IPS DF 4.7 (cell line): ENCODE results near the gene MT1F.

Source experiments
- DNase-seq: peaks from one replicate; pipeline ENCODE4 v3.0.0-alpha.2; 2013; ENCODE audit warnings: low spot score; ENCODE audit errors: extremely low read depth

MT1F gene

GRCh38 chr16:56625943-56626654 is 31.7 kb upstream of the MT1F start:
- no peak for DNase-seq

DNA sequence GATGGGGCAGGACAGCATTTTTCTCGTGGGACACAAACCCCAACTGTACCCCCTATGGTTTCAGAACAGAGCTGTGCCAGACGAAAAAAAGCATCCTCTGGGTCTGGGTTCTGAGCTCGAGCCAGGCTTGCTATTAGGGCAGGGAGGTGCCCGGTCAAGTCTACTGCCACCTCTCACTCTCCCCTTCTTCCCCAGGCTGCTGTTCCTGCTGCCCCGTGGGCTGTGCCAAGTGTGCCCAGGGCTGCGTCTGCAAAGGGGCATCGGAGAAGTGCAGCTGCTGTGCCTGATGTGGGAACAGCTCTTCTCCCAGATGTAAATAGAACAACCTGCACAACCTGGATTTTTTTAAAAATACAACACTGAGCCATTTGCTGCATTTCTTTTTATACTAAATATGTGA is 31.1 kb upstream of the MT1F start:
- no peak for DNase-seq

- DNase-seq: no peak
These were observed 29.0 kb upstream of the MT1F start for GRCh38 chr16:56628486-56629350.

- DNase-seq: no peak
These were observed 28.2 kb upstream of the MT1F start for GRCh38 chr16:56629531-56629930.

DNA sequence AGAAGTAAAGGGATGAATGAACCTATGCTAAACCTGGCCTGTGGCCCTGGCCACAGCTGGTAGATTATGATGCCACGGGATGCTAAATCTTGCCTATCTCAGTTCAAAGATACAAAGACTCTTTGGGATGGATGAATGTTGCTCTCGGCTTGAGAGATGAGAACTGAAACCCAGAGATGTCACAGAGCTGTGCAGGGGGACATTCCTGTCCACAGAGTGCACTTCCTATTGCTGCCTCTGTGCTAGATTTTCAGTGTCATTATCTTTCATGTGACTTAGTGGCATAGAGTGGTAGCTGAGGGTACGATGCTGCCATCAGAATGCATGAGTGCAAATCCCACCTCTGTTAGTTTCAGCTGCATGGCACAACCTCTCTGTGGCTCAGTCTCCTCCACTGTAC is 27.6 kb upstream of the MT1F start:
- DNase-seq: no peak

DNA sequence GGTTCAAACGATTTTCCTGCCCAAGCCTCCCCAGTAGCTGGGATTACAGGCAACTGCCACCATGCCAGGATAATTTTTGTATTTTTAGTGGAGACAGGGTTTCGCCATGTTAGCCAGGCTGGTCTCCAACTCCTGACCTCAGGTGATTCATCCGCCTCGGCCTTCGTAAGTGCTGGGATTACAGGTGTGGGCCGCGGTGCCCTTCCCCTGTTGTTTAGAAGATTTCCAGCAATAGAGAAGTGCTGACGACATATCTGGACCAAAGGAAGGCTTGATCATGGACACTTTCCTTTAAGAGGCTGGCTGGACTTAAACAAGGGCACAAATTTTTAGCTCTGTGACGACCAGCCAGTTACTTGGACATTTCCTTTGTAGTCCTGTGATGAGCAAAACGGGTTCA is 26.6 kb upstream of the MT1F start:
- no peak for DNase-seq

DNA sequence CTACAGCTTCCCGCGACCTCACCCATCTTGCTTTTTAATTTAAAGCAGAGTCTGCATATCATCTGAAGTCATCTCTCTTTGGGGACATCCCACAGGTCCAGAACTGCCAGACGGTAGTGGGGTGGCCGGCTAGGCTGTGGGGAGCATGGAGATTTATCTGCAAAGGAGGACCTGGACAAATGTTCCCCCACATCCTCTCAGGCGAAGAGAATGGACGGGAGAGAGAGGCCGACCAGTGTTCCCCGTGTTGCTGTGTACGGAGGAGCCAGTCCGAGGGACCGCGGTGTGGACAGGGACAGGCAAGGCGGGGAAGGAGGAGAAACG is 26.0 kb upstream of the MT1F start:
- no peak for DNase-seq

GRCh38 chr16:56632156-56632847 is 25.5 kb upstream of the MT1F start, which contains the start of gene MT1M:
MT1M (plus strand) TSS chr16:56632659; CDS start chr16:56632732, 73 bp downstream.
- DNase-seq: no peak

GRCh38 chr16:56632848-56633365 is 24.9 kb upstream of the MT1F start:
- DNase-seq: no peak

- DNase-seq: no peak
These were observed 24.2 kb upstream of the MT1F start for GRCh38 chr16:56633535-56633934.

- DNase-seq: no peak
These were observed 22.9 kb upstream of the MT1F start for GRCh38 chr16:56634715-56635440.

DNA sequence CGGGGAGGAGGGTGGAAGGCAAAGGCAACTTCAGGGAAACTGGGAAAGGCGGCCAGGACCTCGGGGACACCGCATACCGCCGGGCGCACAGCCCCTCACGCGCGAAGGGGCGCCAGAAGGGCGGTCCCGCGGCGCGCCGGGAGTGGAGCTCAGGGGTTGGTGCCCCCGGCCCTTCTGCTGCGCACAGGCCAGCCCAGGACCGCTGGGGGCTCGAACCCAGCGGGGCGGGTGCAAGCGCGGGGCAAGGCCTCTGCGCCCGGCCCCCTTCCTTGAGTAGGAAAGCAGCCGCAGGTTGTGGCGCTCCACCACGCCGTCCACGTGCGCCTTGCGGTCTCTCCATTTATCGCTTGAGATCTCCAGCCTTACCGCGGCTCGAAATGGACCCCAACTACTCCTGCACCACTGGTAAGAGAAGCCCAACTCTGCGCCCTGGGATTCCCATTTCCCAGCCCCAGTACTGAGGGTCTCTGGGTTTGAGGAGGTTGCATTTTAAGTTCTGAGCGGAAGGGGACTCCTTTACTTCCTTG is 22.3 kb upstream of the MT1F start:
- no peak for DNase-seq

DNA sequence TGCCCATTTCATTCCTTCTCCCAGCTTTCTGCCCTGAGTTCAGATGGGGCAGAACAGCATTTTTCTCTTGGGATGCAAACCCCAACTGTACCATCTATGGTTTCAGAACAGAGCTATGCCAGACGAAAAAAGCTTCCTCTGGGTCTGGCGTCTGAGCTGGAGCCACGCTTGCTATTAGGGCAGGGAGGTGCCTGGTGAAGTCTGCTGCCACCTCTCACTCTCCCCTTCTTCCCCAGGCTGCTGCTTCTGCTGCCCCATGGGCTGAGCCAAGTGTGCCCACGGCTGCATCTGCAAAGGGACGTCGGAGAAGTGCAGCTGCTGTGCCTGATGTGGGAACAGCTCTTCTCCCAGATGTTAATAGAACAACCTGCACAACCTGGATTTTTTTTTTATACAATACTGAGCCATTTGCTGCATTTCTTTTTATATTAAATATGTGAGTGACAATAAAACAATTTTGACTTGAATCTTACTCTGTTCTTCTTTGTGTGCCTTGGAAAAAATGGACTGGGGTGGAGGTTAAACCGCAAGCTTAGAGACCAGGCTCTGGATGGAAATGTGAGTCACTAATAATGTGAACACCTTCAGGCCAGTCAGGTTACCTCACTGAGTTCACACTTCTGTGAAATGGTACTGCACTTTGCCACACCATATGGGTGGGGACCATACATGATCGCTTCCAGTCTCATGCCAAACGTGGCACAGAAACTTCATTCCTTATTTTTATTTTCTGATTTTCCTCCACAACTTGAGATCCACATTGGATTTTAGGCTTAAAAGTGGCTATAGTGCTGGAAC is 20.9 kb upstream of the MT1F start:
- no peak for DNase-seq

DNA sequence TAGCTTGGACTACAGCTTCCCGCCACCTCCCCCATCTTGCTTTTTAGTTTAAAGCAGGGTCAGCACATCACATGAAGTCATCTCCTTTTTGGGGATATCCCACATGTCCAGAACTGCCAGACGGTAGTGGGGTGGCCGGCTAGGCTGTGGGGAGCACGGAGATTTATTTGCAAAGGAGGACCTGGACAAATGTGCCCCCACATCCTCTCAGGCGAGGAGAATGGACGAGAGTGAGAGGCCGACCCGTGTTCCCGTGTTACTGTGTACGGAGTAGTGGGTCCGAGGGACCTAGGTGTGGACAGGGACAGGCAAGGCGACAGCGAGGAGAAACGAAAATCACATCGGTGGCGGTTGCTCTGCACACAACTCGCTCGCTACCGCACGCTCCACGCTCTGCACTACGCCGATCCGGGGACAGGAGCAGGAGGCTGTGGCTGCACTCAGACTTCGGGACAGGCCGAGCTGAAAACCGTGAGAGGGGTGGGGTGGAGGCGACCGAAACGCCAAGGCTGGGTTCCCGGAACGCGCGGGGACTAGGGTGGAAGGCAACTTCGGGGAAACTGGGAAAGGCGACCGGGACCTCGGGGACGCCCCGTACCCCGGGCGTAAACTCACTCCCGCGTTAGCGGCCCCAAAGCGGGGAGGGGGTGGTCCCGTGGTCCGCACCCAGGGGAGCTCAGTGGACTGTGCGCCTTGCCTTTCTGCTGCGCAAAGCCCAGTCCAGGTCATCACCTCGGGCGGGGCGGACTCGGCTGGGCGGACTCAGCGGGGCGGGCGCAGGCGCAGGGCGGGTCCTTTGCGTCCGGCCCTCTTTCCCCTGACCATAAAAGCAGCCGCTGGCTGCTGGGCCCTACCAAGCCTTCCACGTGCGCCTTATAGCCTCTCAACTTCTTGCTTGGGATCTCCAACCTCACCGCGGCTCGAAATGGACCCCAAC is 19.7 kb upstream of the MT1F start, which contains the start of gene MT1A:
TSS of gene MT1A (plus strand) at position 853 of the 937 bp plus-strand sequence. CDS start at position 926, 73 bp downstream.
- no peak for DNase-seq

DNA sequence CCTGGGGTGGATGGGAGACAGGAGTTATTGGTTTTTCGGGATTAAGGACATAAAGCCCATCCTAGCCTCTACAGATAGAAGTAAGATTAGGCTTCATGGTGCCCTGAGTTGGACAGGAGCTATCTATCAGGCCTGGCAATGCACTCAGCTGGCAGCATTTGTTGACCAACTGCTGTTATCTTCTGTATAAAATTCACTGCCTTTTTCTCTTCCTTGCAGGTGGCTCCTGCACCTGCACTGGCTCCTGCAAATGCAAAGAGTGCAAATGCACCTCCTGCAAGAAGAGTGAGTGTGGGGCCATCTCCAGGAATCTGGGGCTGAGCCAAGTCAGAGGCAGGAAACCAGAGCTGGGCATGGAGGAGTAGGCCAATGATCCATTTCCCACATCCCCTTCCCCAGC is 18.7 kb upstream of the MT1F start:
- DNase-seq: no peak

DNA sequence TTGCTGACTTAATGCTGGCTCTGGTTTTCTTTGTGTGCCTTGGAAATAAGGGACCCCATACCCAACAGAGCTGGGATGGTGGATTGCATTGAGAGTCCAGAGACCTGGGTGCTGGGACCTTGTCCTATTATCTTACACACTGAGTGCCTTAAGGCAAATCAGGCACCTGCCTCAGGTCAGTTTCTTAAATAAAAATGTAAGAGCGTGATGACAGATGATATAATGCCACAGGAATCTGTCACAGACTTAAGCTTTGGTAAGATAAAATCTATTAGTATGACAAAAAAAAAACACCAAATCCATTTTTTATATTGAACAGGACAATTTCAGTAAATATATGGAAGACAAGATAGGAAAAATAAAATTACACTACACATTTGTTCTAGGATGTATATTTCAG is 17.7 kb upstream of the MT1F start:
- no peak for DNase-seq

- no peak for DNase-seq
These were observed 16.6 kb upstream of the MT1F start for GRCh38 chr16:56641166-56641565.

DNA sequence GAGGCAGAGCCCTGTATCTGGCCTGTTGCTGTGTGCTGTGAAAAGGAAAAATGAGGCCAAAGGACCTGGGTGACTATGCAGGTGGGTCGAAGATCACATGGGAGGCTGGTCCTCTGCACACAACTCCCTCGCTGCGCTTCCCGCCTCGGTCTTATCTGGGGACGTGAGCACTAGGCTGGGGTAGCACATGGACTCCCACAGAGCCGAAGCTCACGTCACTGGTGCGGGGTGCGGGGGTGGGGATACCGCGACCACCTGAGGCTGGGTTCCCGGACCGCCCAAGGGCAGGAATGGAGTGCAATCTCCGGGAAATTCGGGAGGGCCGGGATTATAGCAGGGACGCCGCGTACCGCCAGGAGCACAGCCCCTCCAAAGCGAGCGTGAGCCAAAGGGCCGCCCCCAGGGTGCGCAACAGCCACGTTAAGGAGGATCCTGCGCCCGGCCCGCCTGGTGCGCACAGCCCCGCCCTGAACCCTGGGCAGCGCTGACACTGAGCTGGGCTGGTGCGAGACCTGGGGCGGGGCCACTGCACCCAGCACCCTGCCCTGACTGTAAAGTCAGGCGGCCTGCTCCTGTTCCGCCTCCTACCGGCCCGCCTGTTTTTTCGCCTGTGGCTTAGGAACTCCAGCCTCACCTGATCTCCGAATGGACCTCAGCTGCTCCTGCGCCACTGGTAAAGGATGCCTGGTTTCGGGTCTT is 14.5 kb upstream of the MT1F start:
- DNase-seq: no peak
